GM13977 (cell line): ENCODE data around the gene NPR1.
A peak's percentile ranks its signal among the peaks of the same experiment; 100 is the strongest.
"Not testable (repeated sequence)": the region's sequence is repeated elsewhere in the genome, so short reads cannot be mapped to it uniquely, and the experiment has no call there.

ENCODE experiments used
- DNase-seq: peaks from one replicate; pipeline ENCODE4 v3.0.0; 2012; ENCODE audit warnings: low spot score
- CTCF ChIP-seq: IDR thresholded peaks from 2 replicates; pipeline ENCODE4 v1.5.1; 2012; ENCODE audit warnings: mild to moderate bottlenecking, control low read depth; ENCODE audit not compliant: insufficient read depth; ENCODE audit errors: extremely low read depth, missing control alignments
- in situ Hi-C: fragments of 300-500 bp; cut with MboI; formaldehyde crosslinking; loops from one replicate; pipeline ENCODE4 v1.12.0; 2022; ENCODE audit warnings: low sequenced_read_pairs, low pct_unique_long_range_greater_than_20kb, mixed read lengths, inconsistent platforms; ENCODE audit not compliant: unreplicated experiment

The NPR1 gene

GRCh38 chr1:153633754-153634665, 44.5 kb upstream of the NPR1 start, which contains the start of gene CHTOP:
TSS of gene CHTOP (plus strand) at chr1:153634066. CDS start at chr1:153636589, 2,523 bp downstream.
- in situ Hi-C loops = no loop called here
- TF ChIP-seq CTCF = no peak
- peak; percentile 97 for DNase-seq

- in situ Hi-C loops = no loop called here
- no peak for DNase-seq
- no peak for TF ChIP-seq CTCF
These were observed 42.6 kb upstream of the NPR1 start for GRCh38 chr1:153635872-153636271.

- DNase-seq = no peak
- no peak for TF ChIP-seq CTCF
- in situ Hi-C loops = no loop called here
These were observed 42.2 kb upstream of the NPR1 start for GRCh38 chr1:153636312-153636711.

GRCh38 chr1:153638261-153638660, 40.2 kb upstream of the NPR1 start:
- in situ Hi-C loops = no loop called here
- TF ChIP-seq CTCF = no peak
- DNase-seq = no peak

GRCh38 chr1:153639280-153639679, 39.2 kb upstream of the NPR1 start:
- in situ Hi-C loops = no loop called here
- no peak for TF ChIP-seq CTCF
- DNase-seq = no peak

- DNase-seq, in situ Hi-C loops: not testable (repeated sequence)
These were observed 38.3 kb upstream of the NPR1 start for GRCh38 chr1:153640213-153640612.

- no peak for DNase-seq
- TF ChIP-seq CTCF = no peak
- in situ Hi-C loops = no loop called here
These were observed 37.6 kb upstream of the NPR1 start for GRCh38 chr1:153640861-153641260.
